DND-41 (cell line): Measurements from ENCODE around the gene CASQ1.

ENCODE experiments used
- ATAC-seq: fragments of 200-7000 bp; cut with Tn5 transposase; 3 replicates; pipeline ENCODE4 v1.9.1; 2021; ENCODE audit warnings: low read depth; ENCODE audit not compliant: insufficient read depth
- DNase-seq: peaks from one replicate; pipeline ENCODE4 v3.0.0-alpha.2; 2020
- H2AFZ ChIP-seq: 2 replicates; pipeline ENCODE4 v1.6.0; 2012; ENCODE audit warnings: low read depth, low read length
- H3K27ac ChIP-seq: 2 replicates; pipeline ENCODE4 v1.5.1; 2012; ENCODE audit warnings: low read length, inconsistent platforms
- H3K27me3 ChIP-seq: fragments of 200-600 bp; sonication (generic); 2 replicates; pipeline ENCODE4 v1.6.0; 2012; ENCODE audit warnings: low read length, mild to moderate bottlenecking, inconsistent platforms; ENCODE audit not compliant: insufficient read depth, poor library complexity
- H3K36me3 ChIP-seq: 2 replicates; pipeline ENCODE4 v1.5.1; 2012; ENCODE audit warnings: low read length, inconsistent platforms; ENCODE audit not compliant: insufficient read depth
- H3K4me1 ChIP-seq: 2 replicates; pipeline ENCODE4 v1.5.1; 2012; ENCODE audit warnings: mild to moderate bottlenecking, low read length; ENCODE audit not compliant: insufficient read depth
- H3K4me2 ChIP-seq: 2 replicates; pipeline ENCODE4 v1.6.0; 2012; ENCODE audit warnings: mild to moderate bottlenecking, moderate library complexity, low read length, inconsistent platforms; ENCODE audit not compliant: insufficient read depth
- H3K4me3 ChIP-seq, 2 experiments: fragments of 200-600 bp in 1 of 2; shearing (Covaris generic) in 1 of 2; 2 replicates each; pipeline ENCODE4 v1.5.1; 2012 to 2016; ENCODE audit warnings: inconsistent platforms in 2 of 2, low read length in 2 of 2, mild to moderate bottlenecking in 2 of 2, low read depth in 1 of 2, moderate library complexity in 1 of 2
- H3K79me2 ChIP-seq: 2 replicates; pipeline ENCODE4 v1.6.0; 2012; ENCODE audit warnings: low read length, inconsistent platforms; ENCODE audit not compliant: insufficient read depth
- H3K9ac ChIP-seq: 2 replicates; pipeline ENCODE4 v1.6.0; 2012; ENCODE audit warnings: low read depth, mild to moderate bottlenecking, inconsistent platforms, low read length, moderate library complexity
- H3K9me3 ChIP-seq: 2 replicates; pipeline ENCODE4 v1.5.1; 2012; ENCODE audit warnings: low read length, moderate library complexity, mild to moderate bottlenecking, inconsistent platforms; ENCODE audit not compliant: insufficient read depth, severe bottlenecking
- H4K20me1 ChIP-seq: 2 replicates; pipeline ENCODE4 v1.6.0; 2012; ENCODE audit warnings: low read length; ENCODE audit not compliant: insufficient read depth
- EZH2 ChIP-seq: IDR thresholded peaks from 3 replicates; pipeline ENCODE4 v1.6.1; 2012; ENCODE audit warnings: borderline replicate concordance, low read depth, mild to moderate bottlenecking, moderate library complexity, low read length, inconsistent platforms; ENCODE audit not compliant: severe bottlenecking
- TF ChIP-seq, protein P1 (sequence below): IDR thresholded peaks from 2 replicates; pipeline ENCODE4 v1.5.1; 2012; ENCODE audit warnings: borderline replicate concordance, low read length, moderate library complexity, mild to moderate bottlenecking; ENCODE audit not compliant: poor library complexity, severe bottlenecking; ENCODE audit errors: extremely low read depth

The CASQ1 gene

DNA sequence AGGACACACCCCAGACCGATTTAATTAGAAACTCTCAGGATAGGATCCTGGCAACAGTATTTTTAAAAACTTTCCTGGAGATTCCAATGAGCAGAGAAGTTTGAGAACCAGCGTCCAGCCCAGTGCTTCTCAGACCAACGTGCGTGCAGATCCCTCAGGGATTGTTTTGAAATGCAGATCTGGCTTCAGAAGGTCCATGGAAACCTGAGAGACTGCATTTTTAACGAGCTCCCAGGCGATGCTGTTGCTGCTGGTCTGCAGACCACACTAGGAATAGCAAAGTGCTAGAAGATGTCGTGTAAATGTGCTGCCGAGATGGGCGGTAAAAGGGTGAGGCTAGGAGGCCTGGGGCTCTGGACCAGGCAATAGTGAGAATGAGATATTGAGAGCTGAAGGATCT is 18.4 kb upstream of the CASQ1 start:
- no peaks in the 10 kb centered on the region for H3K4me1 ChIP-seq

GRCh38 chr1:160177231-160177630 is 13.1 kb upstream of the CASQ1 start:
- Histone ChIP-seq H3K4me3 (no peak overlapping the region), H3K27ac (no peak overlapping the region), H4K20me1 (no peaks in the 10 kb centered on the region), H3K79me2 (no peaks in the 10 kb centered on the region), H3K4me2 (no peak overlapping the region), H3K9me3 (no peaks in the 10 kb centered on the region), H3K4me1 (no peaks in the 10 kb centered on the region), H3K27me3 (peaks cover 40% of the 10 kb centered on the region), H3K9ac (no peak overlapping the region), H2AFZ (no peak overlapping the region), H3K36me3 (no peaks in the 10 kb centered on the region)
- ATAC-seq: no peak
- no peak for TF ChIP-seq EZH2
- TF ChIP-seq, protein P1, sequence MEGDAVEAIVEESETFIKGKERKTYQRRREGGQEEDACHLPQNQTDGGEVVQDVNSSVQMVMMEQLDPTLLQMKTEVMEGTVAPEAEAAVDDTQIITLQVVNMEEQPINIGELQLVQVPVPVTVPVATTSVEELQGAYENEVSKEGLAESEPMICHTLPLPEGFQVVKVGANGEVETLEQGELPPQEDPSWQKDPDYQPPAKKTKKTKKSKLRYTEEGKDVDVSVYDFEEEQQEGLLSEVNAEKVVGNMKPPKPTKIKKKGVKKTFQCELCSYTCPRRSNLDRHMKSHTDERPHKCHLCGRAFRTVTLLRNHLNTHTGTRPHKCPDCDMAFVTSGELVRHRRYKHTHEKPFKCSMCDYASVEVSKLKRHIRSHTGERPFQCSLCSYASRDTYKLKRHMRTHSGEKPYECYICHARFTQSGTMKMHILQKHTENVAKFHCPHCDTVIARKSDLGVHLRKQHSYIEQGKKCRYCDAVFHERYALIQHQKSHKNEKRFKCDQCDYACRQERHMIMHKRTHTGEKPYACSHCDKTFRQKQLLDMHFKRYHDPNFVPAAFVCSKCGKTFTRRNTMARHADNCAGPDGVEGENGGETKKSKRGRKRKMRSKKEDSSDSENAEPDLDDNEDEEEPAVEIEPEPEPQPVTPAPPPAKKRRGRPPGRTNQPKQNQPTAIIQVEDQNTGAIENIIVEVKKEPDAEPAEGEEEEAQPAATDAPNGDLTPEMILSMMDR: no peak
- no peak for DNase-seq

More for the DNA sequence above, 18.4 kb upstream of the CASQ1 start:
- H3K27me3 ChIP-seq: peaks cover 42% of the 10 kb centered on the region
- ATAC-seq (no peak), DNase-seq (no peak)
- H3K4me3 ChIP-seq: no peak overlapping the region
- H3K27ac ChIP-seq: no peak overlapping the region
- no peaks in the 10 kb centered on the region for H3K9me3 ChIP-seq
- no peak overlapping the region for H3K9ac ChIP-seq
- TF ChIP-seq EZH2: no peak
- TF ChIP-seq, protein P1: no peak
- no peak overlapping the region for H2AFZ ChIP-seq
- H4K20me1 ChIP-seq: no peaks in the 10 kb centered on the region
- no peaks in the 10 kb centered on the region for H3K36me3 ChIP-seq
- no peak overlapping the region for H3K4me2 ChIP-seq
- no peaks in the 10 kb centered on the region for H3K79me2 ChIP-seq

DNA sequence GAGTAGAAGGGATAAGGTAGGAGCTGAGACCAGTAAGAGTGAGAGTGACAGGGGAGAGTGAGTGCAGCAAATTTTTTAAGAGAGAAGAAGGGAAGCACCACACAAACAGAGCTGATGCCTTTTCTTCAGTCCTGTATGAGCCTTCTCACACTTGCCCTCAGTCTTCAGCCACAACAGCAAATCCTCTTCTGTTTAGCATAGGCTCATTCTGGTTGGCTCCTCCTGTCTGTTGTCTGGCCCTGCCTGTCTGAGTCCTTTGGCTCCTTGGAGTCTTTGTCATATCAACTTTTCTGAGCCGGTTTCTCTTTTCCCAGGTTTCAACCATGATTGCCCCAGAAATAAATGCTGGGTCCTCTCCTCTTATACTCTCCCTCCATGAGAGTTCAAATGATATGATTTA is 12.7 kb upstream of the CASQ1 start:
- no peak overlapping the region for H3K27ac ChIP-seq
- no peak for DNase-seq
- TF ChIP-seq, protein P1: no peak
- no peak overlapping the region for H2AFZ ChIP-seq
- H3K4me3 ChIP-seq: no peak overlapping the region
- H3K4me1 ChIP-seq: no peaks in the 10 kb centered on the region
- no peaks in the 10 kb centered on the region for H3K79me2 ChIP-seq
- H3K4me2 ChIP-seq: no peak overlapping the region
- H3K9me3 ChIP-seq: no peaks in the 10 kb centered on the region
- no peaks in the 10 kb centered on the region for H4K20me1 ChIP-seq
- peaks cover 37% of the 10 kb centered on the region for H3K27me3 ChIP-seq
- H3K9ac ChIP-seq: no peak overlapping the region
- H3K36me3 ChIP-seq: no peaks in the 10 kb centered on the region
- no peak for ATAC-seq

DNA sequence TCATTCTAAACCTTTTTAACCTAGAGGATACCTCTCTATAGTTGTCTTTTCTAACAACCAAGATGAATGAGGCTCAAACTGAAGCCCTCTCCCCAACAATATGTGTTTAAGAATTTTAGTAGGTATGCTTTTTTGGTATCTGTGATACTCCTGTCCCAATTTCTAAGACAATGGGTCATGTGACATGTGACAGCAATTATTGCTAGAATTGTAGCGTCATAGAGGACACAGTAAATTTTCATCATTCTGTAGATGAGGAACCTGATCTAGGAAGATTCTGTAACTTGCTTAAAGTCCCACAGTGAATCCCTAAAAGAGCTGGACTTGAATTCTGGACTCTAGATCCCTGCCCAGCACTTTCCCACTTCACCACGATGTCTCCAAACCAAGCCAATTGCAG is 11.6 kb upstream of the CASQ1 start:
- TF ChIP-seq, protein P1: no peak
- no peak for TF ChIP-seq EZH2
- no peak for DNase-seq
- H4K20me1 ChIP-seq: no peaks in the 10 kb centered on the region
- H3K9ac ChIP-seq: no peak overlapping the region
- H3K4me3 ChIP-seq: no peak overlapping the region
- H3K27me3 ChIP-seq: peaks cover 35% of the 10 kb centered on the region
- no peaks in the 10 kb centered on the region for H3K36me3 ChIP-seq
- no peak for ATAC-seq
- no peaks in the 10 kb centered on the region for H3K79me2 ChIP-seq
- H3K27ac ChIP-seq: no peak overlapping the region
- H2AFZ ChIP-seq: no peak overlapping the region
- no peaks in the 10 kb centered on the region for H3K9me3 ChIP-seq
- no peak overlapping the region for H3K4me2 ChIP-seq
- H3K4me1 ChIP-seq: no peaks in the 10 kb centered on the region
